H9 (cell line): Measurements from ENCODE around the gene NT5C2. TPM values are rescaled to one million over a fixed set of nuclear protein-coding genes. Genes with fewer than 3 reads are reported as not detected.

Experiments
- DNase-seq: peaks from one replicate; pipeline ENCODE4 v3.0.0-alpha.2; 2017
- H2AFZ ChIP-seq: one replicate; pipeline ENCODE4 v1.6.1; 2013; ENCODE audit warnings: mild to moderate bottlenecking, low read length, control low read depth, moderate library complexity
- H2AK5ac ChIP-seq: 2 replicates; pipeline ENCODE4 v1.6.1; 2013; ENCODE audit warnings: low read length, control low read depth, mixed read lengths; ENCODE audit not compliant: insufficient read length
- H2BK120ac ChIP-seq: one replicate; pipeline ENCODE4 v1.6.1; 2013; ENCODE audit warnings: low read depth, mild to moderate bottlenecking, low read length, control low read depth, inconsistent platforms; ENCODE audit not compliant: poor library complexity, severe bottlenecking
- H2BK12ac ChIP-seq: 2 replicates; pipeline ENCODE4 v1.6.1; 2013; ENCODE audit warnings: low read length, control low read depth, mixed read lengths, low read depth; ENCODE audit not compliant: insufficient read length
- H2BK15ac ChIP-seq: 2 replicates; pipeline ENCODE4 v1.6.1; 2013; ENCODE audit warnings: low read depth, low read length, control low read depth
- H2BK20ac ChIP-seq: one replicate; pipeline ENCODE4 v1.6.1; 2013; ENCODE audit warnings: low read depth, mild to moderate bottlenecking, low read length, control low read depth, inconsistent platforms; ENCODE audit not compliant: poor library complexity, severe bottlenecking
- H2BK5ac ChIP-seq: 2 replicates; pipeline ENCODE4 v1.6.1; 2013; ENCODE audit warnings: low read length, control low read depth, mixed read lengths; ENCODE audit not compliant: insufficient read length
- H3K14ac ChIP-seq: 2 replicates; pipeline ENCODE4 v1.6.1; 2013; ENCODE audit warnings: low read length, control low read depth; ENCODE audit not compliant: insufficient read depth
- H3K18ac ChIP-seq: 2 replicates; pipeline ENCODE4 v1.6.1; 2013; ENCODE audit warnings: low read depth, mild to moderate bottlenecking, mixed read lengths, low read length, control low read depth; ENCODE audit not compliant: insufficient read length
- H3K23ac ChIP-seq: 2 replicates; pipeline ENCODE4 v1.6.1; 2013; ENCODE audit warnings: low read length, control low read depth, mixed read lengths, low read depth; ENCODE audit not compliant: insufficient read length
- H3K23me2 ChIP-seq: 2 replicates; pipeline ENCODE4 v1.6.1; 2013; ENCODE audit warnings: low read depth, mild to moderate bottlenecking, mixed read lengths, low read length, control low read depth; ENCODE audit not compliant: insufficient read length, poor library complexity, severe bottlenecking
- H3K27ac ChIP-seq: 2 replicates; pipeline ENCODE4 v1.5.1; 2013; ENCODE audit warnings: low read length, control low read depth, mixed read lengths, low read depth; ENCODE audit not compliant: insufficient read length
- H3K27me3 ChIP-seq: 2 replicates; pipeline ENCODE4 v1.6.1; 2013; ENCODE audit warnings: low read length, control low read depth, inconsistent platforms; ENCODE audit not compliant: insufficient read depth
- H3K4ac ChIP-seq: 2 replicates; pipeline ENCODE4 v1.6.1; 2013; ENCODE audit warnings: low read depth, mild to moderate bottlenecking, control low read depth, inconsistent platforms, low read length, moderate library complexity
- H3K4me1 ChIP-seq: 2 replicates; pipeline ENCODE4 v1.6.1; 2013; ENCODE audit warnings: low read length, control low read depth, inconsistent platforms; ENCODE audit not compliant: insufficient read depth
- H3K4me2 ChIP-seq: 2 replicates; pipeline ENCODE4 v1.6.1; 2013; ENCODE audit warnings: low read length, control low read depth, mixed read lengths; ENCODE audit not compliant: insufficient read length, insufficient read depth
- H3K56ac ChIP-seq: 2 replicates; pipeline ENCODE4 v1.6.1; 2013; ENCODE audit warnings: low read depth, mild to moderate bottlenecking, mixed read lengths, low read length, control low read depth; ENCODE audit not compliant: insufficient read length
- H3K79me1 ChIP-seq: 2 replicates; pipeline ENCODE4 v1.6.1; 2013; ENCODE audit warnings: low read depth, mild to moderate bottlenecking, moderate library complexity, low read length, control low read depth, inconsistent platforms; ENCODE audit not compliant: insufficient read depth, poor library complexity, severe bottlenecking
- H3K79me2 ChIP-seq: 2 replicates; pipeline ENCODE4 v1.6.1; 2013; ENCODE audit warnings: low read length, control low read depth, inconsistent platforms; ENCODE audit not compliant: insufficient read depth
- H3K9ac ChIP-seq: 2 replicates; pipeline ENCODE4 v1.6.1; 2013; ENCODE audit warnings: low read length, control low read depth, mixed read lengths; ENCODE audit not compliant: insufficient read length; ENCODE audit errors: extremely low read depth
- H3K9me3 ChIP-seq: one replicate; pipeline ENCODE4 v1.6.1; 2013; ENCODE audit warnings: low read depth, low read length, inconsistent platforms; ENCODE audit not compliant: control insufficient read depth
- H3T11ph ChIP-seq: one replicate; pipeline ENCODE4 v1.6.1; 2013; ENCODE audit warnings: mild to moderate bottlenecking, low read length, control low read depth, inconsistent platforms
- H4K20me1 ChIP-seq: one replicate; pipeline ENCODE4 v1.6.1; 2013; ENCODE audit not compliant: control insufficient read depth, insufficient read length, insufficient read depth
- H4K5ac ChIP-seq: 2 replicates; pipeline ENCODE4 v1.6.1; 2013; ENCODE audit warnings: low read depth, mild to moderate bottlenecking, mixed read lengths, low read length, control low read depth; ENCODE audit not compliant: insufficient read length
- H4K8ac ChIP-seq: replicated peaks from 2 replicates; pipeline ENCODE4 v1.6.1; 2013; ENCODE audit warnings: low read length, control low read depth, mixed read lengths, low read depth; ENCODE audit not compliant: insufficient read length
- H4K91ac ChIP-seq: 2 replicates; pipeline ENCODE4 v1.6.1; 2013; ENCODE audit warnings: low read depth, mild to moderate bottlenecking, moderate library complexity, mixed read lengths, low read length, control low read depth; ENCODE audit not compliant: insufficient read length
- H3K27ac Mint-ChIP-seq, 3 experiments: 2 replicates in 2 of 3; 3 replicates in 1 of 3; pipeline ENCODE4 v1.8.0; 2020 to 2021; ENCODE audit warnings: mixed read lengths in 3 of 3, mild to moderate bottlenecking in 1 of 3, moderate library complexity in 1 of 3
- H3K27me3 Mint-ChIP-seq: 2 replicates; pipeline ENCODE4 v1.8.0; 2021; ENCODE audit warnings: low read depth, mild to moderate bottlenecking, moderate library complexity, mixed read lengths
- H3K36me3 Mint-ChIP-seq, 3 experiments: 2 replicates in 2 of 3; 3 replicates in 1 of 3; pipeline ENCODE4 v1.8.0; 2020 to 2021; ENCODE audit warnings: low read depth in 3 of 3, mixed read lengths in 3 of 3; ENCODE audit not compliant: insufficient read depth in 1 of 3
- H3K4me1 Mint-ChIP-seq, 2 experiments: 2 replicates each; pipeline ENCODE4 v1.8.0; 2020; ENCODE audit warnings: mixed read lengths in 2 of 2
- H3K4me3 Mint-ChIP-seq, 2 experiments: 2 replicates in 1 of 2; 3 replicates in 1 of 2; pipeline ENCODE4 v1.8.0; 2020 to 2021; ENCODE audit warnings: mild to moderate bottlenecking in 2 of 2, mixed read lengths in 2 of 2, moderate library complexity in 1 of 2
- H3K9me3 Mint-ChIP-seq, 2 experiments: 2 replicates in 1 of 2; 3 replicates in 1 of 2; pipeline ENCODE4 v1.8.0; 2020; ENCODE audit warnings: mild to moderate bottlenecking in 2 of 2, mixed read lengths in 2 of 2, moderate library complexity in 1 of 2
- WGBS: extraction: QIAGEN DNeasy Blood & Tissue Kit; methylation state at CpG from one replicate; pipeline ENCODE4 v1.1.7; 2013; ENCODE audit warnings: missing lambda C conversion rate, low lambda C conversion rate, mixed read lengths; ENCODE audit not compliant: insufficient read length; ENCODE audit errors: extremely low coverage; 5-methylcytosine and 5-hydroxymethylcytosine counted together
- total RNA-seq: library from RNA; stranded (reverse); gene quantifications from 2 replicates; pipeline ENCODE4 v1.2.1, GENCODE V29; 2021
- TF ChIP-seq, protein P1 (sequence below): fragments of 200-600 bp; sonication (generic); conservative IDR thresholded peaks from 3 replicates; pipeline ENCODE4 v1.8.0; 2021; ENCODE audit warnings: antibody characterized with exemption, mild to moderate bottlenecking

Gene NT5C2
- total RNA-seq, 1 experiment from 2014 or later: 69.6 TPM

DNA sequence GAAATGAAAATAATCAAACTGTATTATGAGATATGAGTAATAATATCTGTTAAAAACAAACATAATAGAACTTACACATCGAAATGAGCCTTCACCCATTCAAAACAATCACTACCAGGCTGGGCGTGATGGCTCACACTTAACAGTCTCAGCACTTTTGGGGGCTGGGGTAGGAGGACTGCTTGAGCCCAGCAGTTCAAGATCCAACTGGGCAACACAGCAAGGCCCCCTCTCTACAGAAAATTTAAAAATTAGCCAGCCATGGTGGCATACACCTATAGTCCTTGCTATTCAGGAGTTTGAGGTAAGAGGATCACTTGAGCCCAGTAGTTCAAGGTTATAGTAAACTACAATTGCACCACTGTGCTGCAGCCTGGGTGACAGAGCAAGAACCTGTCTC is 75.8 kb downstream of the NT5C2 start:
- Histone ChIP-seq H3K79me1 (no peaks in the 10 kb centered on the region), H4K8ac (no peak overlapping the region), H3K4me2 (no peak overlapping the region), H3K9me3 (no peaks in the 10 kb centered on the region), H3K23ac (no peak overlapping the region), H3K4ac (no peak overlapping the region), H2AK5ac (no peak overlapping the region), H3K56ac (no peak overlapping the region), H2BK120ac (no peak overlapping the region), H2AFZ (no peak overlapping the region), H3K27me3 (no peaks in the 10 kb centered on the region), H3K14ac (no peak overlapping the region), H4K20me1 (no peaks in the 10 kb centered on the region), H4K5ac (no peak overlapping the region), H2BK20ac (no peak overlapping the region), H2BK5ac (no peak overlapping the region), H3K4me1 (no peaks in the 10 kb centered on the region), H2BK15ac (no peak overlapping the region), H2BK12ac (no peak overlapping the region), H4K91ac (no peak overlapping the region), H3T11ph (no peak overlapping the region), H3K79me2 (no peaks in the 10 kb centered on the region), H3K9ac (no peak overlapping the region), H3K23me2 (no peaks in the 10 kb centered on the region), H3K18ac (no peak overlapping the region), H3K27ac (no peak overlapping the region)
- Mint-ChIP-seq H3K4me3 (no peak overlapping the region), H3K27ac (no peak overlapping the region), H3K4me1 (peaks cover 10 to 17% of the 10 kb centered on the region in 2 experiments; a peak in 3 of 4 replicates), H3K9me3 (no peaks in the 10 kb centered on the region), H3K27me3 (no peaks in the 10 kb centered on the region), H3K36me3 (no peaks in the 10 kb centered on the region)
- TF ChIP-seq, protein P1, sequence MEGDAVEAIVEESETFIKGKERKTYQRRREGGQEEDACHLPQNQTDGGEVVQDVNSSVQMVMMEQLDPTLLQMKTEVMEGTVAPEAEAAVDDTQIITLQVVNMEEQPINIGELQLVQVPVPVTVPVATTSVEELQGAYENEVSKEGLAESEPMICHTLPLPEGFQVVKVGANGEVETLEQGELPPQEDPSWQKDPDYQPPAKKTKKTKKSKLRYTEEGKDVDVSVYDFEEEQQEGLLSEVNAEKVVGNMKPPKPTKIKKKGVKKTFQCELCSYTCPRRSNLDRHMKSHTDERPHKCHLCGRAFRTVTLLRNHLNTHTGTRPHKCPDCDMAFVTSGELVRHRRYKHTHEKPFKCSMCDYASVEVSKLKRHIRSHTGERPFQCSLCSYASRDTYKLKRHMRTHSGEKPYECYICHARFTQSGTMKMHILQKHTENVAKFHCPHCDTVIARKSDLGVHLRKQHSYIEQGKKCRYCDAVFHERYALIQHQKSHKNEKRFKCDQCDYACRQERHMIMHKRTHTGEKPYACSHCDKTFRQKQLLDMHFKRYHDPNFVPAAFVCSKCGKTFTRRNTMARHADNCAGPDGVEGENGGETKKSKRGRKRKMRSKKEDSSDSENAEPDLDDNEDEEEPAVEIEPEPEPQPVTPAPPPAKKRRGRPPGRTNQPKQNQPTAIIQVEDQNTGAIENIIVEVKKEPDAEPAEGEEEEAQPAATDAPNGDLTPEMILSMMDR: no peak
- DNase-seq: no peak
- WGBS: no CpG with 5 or more reads among the region's 2 CpGs
